AG09309 (cell line): ENCODE results near the gene PRKCZ.

Experiments
- DNase-seq: peaks from one replicate; pipeline ENCODE4 v3.0.0-alpha.2; 2010; ENCODE audit warnings: low read depth
- H3K4me3 ChIP-seq: 2 replicates; pipeline ENCODE4 v1.5.1; 2011; ENCODE audit warnings: mild to moderate bottlenecking, low read depth, low read length, moderate library complexity; ENCODE audit not compliant: control insufficient read depth
- TF ChIP-seq, protein P1 (sequence below): IDR thresholded peaks from 2 replicates; pipeline ENCODE4 v1.5.1; 2011; ENCODE audit warnings: mild to moderate bottlenecking, low read depth, low read length, inconsistent platforms; ENCODE audit not compliant: insufficient read depth, control insufficient read depth; ENCODE audit errors: missing control alignments

PRKCZ gene

DNA sequence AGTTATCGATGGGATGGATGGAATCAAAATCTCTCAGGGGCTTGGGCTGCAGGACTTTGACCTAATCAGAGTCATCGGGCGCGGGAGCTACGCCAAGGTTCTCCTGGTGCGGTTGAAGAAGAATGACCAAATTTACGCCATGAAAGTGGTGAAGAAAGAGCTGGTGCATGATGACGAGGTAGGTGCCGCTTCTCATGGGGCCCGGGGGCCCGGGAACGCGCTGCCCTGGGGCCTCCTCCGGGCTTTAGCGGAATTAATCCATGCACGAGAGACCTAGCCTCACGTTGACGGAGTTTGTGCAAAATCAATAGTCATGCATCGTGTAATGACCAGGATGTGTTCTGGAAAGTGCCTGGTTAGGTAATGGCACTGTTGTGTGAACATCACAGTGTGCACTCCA lies 100.6 kb downstream of the PRKCZ start:
- H3K4me3 ChIP-seq = no peak overlapping the region
- no peak for DNase-seq
- TF ChIP-seq, protein P1, sequence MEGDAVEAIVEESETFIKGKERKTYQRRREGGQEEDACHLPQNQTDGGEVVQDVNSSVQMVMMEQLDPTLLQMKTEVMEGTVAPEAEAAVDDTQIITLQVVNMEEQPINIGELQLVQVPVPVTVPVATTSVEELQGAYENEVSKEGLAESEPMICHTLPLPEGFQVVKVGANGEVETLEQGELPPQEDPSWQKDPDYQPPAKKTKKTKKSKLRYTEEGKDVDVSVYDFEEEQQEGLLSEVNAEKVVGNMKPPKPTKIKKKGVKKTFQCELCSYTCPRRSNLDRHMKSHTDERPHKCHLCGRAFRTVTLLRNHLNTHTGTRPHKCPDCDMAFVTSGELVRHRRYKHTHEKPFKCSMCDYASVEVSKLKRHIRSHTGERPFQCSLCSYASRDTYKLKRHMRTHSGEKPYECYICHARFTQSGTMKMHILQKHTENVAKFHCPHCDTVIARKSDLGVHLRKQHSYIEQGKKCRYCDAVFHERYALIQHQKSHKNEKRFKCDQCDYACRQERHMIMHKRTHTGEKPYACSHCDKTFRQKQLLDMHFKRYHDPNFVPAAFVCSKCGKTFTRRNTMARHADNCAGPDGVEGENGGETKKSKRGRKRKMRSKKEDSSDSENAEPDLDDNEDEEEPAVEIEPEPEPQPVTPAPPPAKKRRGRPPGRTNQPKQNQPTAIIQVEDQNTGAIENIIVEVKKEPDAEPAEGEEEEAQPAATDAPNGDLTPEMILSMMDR = no peak

DNA sequence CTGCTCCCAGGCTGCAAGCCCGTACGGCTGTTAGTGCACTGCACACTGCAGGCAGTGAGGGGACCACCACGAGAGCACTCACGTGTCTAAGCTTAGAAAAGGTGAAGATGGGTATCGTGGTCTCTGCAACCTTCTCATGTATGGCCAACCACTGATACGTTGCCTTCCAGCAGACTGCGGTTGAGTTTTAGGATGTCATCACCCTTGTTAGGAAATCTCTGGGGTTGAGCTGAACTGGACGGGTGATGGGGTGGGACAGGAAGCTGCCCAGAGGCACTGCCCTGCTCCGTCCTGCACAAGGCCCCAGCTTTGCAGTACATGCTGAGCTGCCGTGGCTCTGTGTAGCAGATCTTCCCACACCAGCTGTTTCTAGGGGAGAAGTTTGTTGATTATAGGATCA lies 101.0 kb downstream of the PRKCZ start:
- H3K4me3 ChIP-seq = no peak overlapping the region
- no peak for DNase-seq
- TF ChIP-seq, protein P1 = no peak

DNA sequence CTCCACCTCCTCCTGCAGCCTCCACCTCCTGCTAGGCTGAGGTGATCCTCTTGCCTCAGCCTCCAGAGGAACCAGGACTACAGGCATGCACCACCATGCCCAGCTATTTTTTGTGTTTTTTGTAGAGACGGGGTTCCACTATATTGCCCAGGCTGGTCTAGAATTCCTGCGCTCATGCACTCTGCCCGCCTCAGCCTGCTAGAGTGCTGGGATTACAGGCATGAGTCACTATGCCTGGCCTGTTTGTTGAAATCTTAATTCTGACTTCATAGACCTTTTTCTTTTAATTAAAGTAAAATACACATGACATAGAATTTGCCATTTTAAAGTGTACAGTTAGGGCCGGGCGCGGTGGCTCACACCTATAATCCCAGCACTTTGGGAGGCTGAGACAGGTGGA lies 101.7 kb downstream of the PRKCZ start:
- no peak for DNase-seq
- TF ChIP-seq, protein P1 = no peak
- no peak overlapping the region for H3K4me3 ChIP-seq

DNA sequence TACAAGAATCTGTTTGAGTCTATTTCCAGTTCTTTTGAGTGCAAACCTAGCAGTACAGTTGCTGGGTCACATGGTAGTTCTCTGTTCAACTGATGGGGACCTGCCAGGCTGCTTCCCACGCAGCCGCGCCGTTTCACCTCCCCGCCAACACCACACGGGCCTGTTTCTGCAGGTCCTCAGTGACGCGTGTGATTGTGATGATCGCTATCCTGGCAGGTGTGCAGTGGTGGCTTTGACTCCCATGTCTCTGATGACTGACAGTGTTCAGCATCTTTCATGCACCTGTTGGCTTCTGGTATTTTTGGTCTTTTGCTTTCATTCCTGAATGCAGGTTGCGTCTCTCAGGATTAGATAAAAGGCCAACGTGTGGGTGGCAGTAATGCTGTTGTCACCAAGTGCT lies 102.7 kb downstream of the PRKCZ start:
- DNase-seq = no peak

DNA sequence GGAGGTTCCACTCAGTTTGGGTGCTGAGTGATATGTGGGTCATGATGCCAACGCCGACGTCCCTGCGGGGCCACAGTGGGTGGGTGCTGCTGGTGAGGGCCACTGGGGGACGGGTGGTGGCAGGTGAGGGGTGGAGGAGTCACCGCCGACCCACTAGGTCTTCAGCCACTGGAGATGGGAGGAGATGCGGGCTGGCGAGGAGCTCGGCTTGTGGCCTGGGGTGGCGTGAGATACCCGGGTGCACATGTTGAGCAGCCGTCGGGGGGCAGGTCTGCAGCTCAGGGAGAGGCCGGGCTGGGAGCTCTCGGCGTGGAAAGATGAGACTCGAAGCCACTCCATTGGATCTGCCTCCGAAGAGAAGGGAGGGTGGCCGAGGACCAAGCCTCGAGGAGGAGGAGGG lies 103.8 kb downstream of the PRKCZ start:
- DNase-seq = no peak
- TF ChIP-seq, protein P1 = no peak
- H3K4me3 ChIP-seq = no peak overlapping the region

More for the DNA sequence above, 102.7 kb downstream of the PRKCZ start:
- no peak overlapping the region for H3K4me3 ChIP-seq
- TF ChIP-seq, protein P1 = no peak

DNA sequence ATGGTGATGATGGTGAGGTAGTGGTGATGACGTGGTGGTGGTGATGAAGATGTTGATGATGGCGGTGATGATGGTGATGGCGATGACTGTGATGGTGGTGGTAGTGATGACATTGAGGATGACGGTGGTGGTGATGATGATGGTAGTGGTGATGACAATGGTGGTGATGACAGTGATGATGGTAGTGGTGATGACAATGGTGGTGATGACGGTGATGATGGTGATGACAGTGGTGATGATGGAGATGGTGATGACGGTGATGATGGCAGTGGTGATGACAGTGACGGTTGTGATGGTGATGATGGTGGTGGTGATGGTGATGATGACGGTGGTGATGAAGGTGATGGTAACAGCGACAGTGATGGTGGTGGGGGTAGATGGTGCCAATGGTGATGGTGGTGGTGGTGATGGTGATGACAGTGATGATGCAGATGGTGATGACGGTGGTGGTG lies 105.0 kb downstream of the PRKCZ start:
- TF ChIP-seq, protein P1 = no peak
- DNase-seq = no peak
- no peak overlapping the region for H3K4me3 ChIP-seq

DNA sequence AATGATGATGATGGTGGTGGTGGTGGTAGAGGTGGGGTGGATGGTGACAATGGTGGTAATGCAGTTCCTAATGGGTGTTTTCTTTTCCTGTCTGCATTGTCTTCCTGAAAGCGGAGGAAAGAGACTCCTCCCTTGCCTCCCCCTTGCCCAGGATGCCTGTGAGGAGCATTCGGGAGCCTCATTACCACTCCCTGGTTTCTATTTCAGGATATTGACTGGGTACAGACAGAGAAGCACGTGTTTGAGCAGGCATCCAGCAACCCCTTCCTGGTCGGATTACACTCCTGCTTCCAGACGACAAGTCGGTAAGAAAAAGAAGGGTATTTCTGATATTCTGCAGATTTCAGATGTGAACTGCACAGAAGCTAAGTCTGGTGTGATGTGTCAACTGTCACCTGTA lies 105.6 kb downstream of the PRKCZ start:
- no peak overlapping the region for H3K4me3 ChIP-seq
- TF ChIP-seq, protein P1 = no peak
- no peak for DNase-seq
